ENCODE measurements around the gene RDH14.

The RDH14 gene

GRCh38 chr2:18520451-18521425, 39.7 kb downstream of the RDH14 start:
- peak; percentile 54 to 73 for DNase-seq

- DNase-seq: no peak
These were observed 40.5 kb downstream of the RDH14 start for GRCh38 chr2:18519914-18520450.

- DNase-seq: no peak
These were observed 42.0 kb downstream of the RDH14 start for GRCh38 chr2:18518116-18519111.

- DNase-seq: no peak
These were observed 43.1 kb downstream of the RDH14 start for GRCh38 chr2:18517386-18517785.

- DNase-seq: no peak
These were observed 44.3 kb downstream of the RDH14 start for GRCh38 chr2:18516112-18516511.

GRCh38 chr2:18514526-18515461, 45.7 kb downstream of the RDH14 start:
- no peak for DNase-seq

- DNase-seq: no peak
These were observed 49.7 kb downstream of the RDH14 start for GRCh38 chr2:18510775-18511174.

- no peak for DNase-seq
These were observed 53.5 kb downstream of the RDH14 start for GRCh38 chr2:18506883-18507509.

GRCh38 chr2:18505703-18506341, 54.6 kb downstream of the RDH14 start:
- no peak for DNase-seq

All from CD4-positive, alpha-beta T cell treated with Interferon alpha-2 for 1 hour (primary cell).